ENCODE data around the gene TMEM72. TPM values are rescaled to one million over a fixed set of nuclear protein-coding genes. Genes with fewer than 3 reads are reported as not detected.

The TMEM72 gene
- total RNA-seq, 4 donors from 2014 or later, result not detected

DNA sequence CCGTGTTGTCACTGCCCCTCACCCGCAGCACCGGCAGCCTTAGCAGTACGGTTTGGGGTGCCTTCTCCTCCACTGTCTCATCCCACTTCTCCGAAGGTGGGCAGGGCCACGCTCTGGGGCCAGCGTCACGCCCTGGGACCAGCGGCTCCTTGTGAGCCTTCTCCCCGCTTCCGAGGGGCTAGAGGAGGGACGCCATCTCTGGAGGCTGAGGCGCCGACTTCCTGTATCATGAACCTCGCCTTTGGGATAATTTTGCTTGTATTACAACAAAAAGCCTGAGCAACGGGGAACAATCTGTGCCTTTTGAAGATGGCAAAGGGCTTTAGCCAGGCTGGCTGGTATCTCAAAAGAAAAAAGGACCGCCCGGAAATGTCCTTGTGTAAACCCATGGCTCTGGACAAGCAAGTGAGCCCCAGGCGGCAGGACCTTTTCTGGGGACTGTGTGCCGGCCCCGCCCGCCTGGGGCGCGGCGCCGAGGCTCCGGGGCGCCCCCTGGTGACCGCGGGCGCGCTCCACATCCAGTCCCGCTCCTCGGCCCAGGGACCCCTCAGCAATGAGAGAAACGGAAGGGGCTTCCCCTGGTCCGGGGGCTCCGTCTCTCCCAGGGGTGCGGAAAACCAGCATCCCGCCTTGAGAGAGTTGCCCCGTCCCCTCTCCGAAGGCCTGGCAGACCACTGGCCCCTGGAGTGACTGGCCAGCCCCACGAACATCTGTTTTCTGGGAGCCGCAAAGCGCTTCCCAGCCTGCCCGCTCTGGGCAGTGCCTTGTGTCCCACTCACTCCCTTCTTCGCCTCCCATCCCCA, 63.7 kb downstream of the TMEM72 start:
- H3K4me1 ChIP-seq, result peaks cover 66 to 83% of the 10 kb centered on the region in 2 donors

DNA sequence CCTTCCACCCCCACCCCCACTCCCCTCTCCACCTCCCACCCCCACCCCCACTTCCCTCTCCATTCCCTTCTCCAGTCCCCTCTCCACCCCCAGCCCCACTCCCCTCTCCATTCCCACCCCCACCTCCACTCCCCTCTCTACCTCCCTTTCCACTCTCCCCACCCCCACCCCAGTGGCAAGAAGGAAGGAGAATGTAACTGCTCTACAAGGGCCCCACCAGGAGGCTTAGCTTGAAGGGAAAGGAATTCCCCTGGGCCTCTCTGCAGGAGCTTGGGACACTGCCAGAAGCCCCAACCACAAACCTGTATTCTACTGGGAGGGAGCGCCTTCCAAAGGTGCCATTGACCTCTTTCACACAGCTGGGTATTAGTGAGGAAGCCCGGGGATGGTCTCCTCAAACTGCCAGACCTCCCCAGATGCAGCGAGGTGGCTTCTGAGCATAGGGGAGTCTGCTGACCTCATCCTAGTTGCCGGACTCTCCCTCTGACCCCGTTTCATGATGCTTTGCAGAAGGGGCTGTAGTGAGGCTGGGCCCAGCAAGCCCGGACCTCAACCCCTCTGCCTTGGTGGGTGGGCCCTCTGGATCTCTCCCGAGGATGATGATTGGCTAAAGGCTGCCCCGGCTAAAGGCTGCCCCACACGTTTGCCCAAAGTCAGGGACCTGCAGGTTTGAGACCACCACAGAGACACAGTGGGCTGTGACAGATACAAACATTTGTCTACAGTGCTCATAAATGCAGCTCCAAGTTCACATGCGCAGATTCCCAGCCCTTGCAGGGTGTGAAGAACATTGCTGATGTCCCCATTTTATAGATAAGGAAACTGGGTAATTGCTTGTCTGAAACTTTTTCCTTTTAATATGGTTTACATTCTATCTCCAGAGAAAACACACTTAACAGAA, 64.5 kb downstream of the TMEM72 start:
- Histone ChIP-seq H3K4me1 (peaks cover 70 to 89% of the 10 kb centered on the region in 2 donors), H3K36me3 (peaks cover 45 to 46% of the 10 kb centered on the region in 2 donors), H3K27me3 (no peaks in the 10 kb centered on the region), H3K4me3 (replicated peaks in 1 of 3) (peak overlapping the region in 1 of 3 donors; percentile 65), H3K27ac (peak overlapping the region; percentile 59 to 97 (median 95)), H3K9me3 (no peaks in the 10 kb centered on the region)
- TF ChIP-seq, protein P1, sequence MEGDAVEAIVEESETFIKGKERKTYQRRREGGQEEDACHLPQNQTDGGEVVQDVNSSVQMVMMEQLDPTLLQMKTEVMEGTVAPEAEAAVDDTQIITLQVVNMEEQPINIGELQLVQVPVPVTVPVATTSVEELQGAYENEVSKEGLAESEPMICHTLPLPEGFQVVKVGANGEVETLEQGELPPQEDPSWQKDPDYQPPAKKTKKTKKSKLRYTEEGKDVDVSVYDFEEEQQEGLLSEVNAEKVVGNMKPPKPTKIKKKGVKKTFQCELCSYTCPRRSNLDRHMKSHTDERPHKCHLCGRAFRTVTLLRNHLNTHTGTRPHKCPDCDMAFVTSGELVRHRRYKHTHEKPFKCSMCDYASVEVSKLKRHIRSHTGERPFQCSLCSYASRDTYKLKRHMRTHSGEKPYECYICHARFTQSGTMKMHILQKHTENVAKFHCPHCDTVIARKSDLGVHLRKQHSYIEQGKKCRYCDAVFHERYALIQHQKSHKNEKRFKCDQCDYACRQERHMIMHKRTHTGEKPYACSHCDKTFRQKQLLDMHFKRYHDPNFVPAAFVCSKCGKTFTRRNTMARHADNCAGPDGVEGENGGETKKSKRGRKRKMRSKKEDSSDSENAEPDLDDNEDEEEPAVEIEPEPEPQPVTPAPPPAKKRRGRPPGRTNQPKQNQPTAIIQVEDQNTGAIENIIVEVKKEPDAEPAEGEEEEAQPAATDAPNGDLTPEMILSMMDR (IDR thresholded peaks at IDR 0.05), result no peak
- no peak for TF ChIP-seq POLR2A (IDR thresholded peaks at IDR 0.05)
- peak; percentile 64 to 78 for DNase-seq
- WGBS, 2 donors, result 39 to 46% methylated on average over 6 to 10 of the region's 10 CpGs
- intact Hi-C loops (cut with DNase I), result loop anchor here (2.0 kb wide), 1 partner anchor 41 kb away; no protein-coding TSS in a partner anchor

More for the DNA sequence above, 63.7 kb downstream of the TMEM72 start:
- H3K9me3 ChIP-seq, result no peaks in the 10 kb centered on the region
- peaks cover 51 to 54% of the 10 kb centered on the region in 2 donors for H3K36me3 ChIP-seq
- TF ChIP-seq POLR2A (IDR thresholded peaks at IDR 0.05), result peak in 1 of 2 donors; percentile 35
- TF ChIP-seq, protein P1 (IDR thresholded peaks at IDR 0.05), result peak; percentile 60 to 98 (median 90)
- peak; percentile 72 to 77 for DNase-seq
- no peaks in the 10 kb centered on the region for H3K27me3 ChIP-seq
- H3K27ac ChIP-seq, result peak overlapping the region; percentile 79 to 97 (median 95)
- 10 to 16% methylated on average over 37 to 39 of the region's 46 CpGs for WGBS, 2 donors
- intact Hi-C loops (cut with DNase I), result loop anchor here (2.0 kb wide), 1 partner anchor 40 kb away; no protein-coding TSS in a partner anchor
- peak overlapping the region in 1 of 3 donors; percentile 65 for H3K4me3 ChIP-seq (replicated peaks in 1 of 3)

DNA sequence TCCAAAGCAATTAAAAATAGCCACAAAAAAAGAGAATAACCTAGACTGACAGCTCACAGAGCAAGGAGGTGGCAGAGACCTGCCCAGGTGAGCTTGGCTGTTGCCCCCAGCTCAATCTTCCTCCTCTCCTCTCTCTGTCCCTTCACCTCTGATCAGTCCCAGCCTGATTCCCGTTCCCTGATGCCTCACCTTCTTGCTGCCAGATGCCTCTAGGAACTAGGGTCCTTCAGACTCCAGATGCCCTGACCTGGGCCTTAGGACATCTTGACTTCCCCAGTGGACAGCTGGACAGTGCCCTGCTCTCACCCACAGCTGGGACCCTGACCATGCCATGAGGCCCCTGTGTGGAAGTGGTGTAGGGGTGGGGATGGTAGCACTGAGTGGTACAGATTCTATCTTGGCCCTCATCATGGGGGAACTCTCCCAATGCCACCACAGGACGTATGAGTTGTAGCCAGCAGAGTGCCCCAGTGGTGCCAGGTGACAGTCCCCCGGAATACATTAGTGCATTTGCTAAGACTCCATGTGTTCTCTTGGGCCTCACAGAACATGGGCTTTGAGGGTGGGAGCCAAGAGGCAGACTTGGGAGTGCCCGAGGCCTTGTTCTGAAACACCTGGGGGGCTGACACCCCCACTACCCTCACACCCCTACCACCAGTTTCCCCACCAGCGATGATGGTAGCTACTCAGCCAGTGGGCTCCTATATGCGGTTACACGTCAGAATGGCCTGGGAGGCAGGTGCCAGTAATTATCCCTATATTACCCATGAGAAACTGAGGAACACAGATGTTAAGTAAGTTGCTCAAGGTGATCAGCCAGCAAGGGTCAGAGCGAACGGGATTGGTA, 65.4 kb downstream of the TMEM72 start:
- no peak for TF ChIP-seq POLR2A (IDR thresholded peaks at IDR 0.05)
- TF ChIP-seq, protein P1 (IDR thresholded peaks at IDR 0.05), result no peak
- Histone ChIP-seq H3K4me3 (replicated peaks in 1 of 3) (peak overlapping the region in 1 of 3 donors; percentile 65), H3K36me3 (peaks cover 36 to 37% of the 10 kb centered on the region in 2 donors), H3K27me3 (no peaks in the 10 kb centered on the region), H3K27ac (peak overlapping the region; percentile 59 to 97 (median 95)), H3K9me3 (no peaks in the 10 kb centered on the region), H3K4me1 (peaks cover 70 to 98% of the 10 kb centered on the region in 2 donors)
- WGBS, 2 donors, result 73 to 82% methylated on average over 8 to 9 of the region's 9 CpGs
- peak in 1 of 2 donors; percentile 12 for DNase-seq
- intact Hi-C loops (cut with DNase I), result no loop called here

DNA sequence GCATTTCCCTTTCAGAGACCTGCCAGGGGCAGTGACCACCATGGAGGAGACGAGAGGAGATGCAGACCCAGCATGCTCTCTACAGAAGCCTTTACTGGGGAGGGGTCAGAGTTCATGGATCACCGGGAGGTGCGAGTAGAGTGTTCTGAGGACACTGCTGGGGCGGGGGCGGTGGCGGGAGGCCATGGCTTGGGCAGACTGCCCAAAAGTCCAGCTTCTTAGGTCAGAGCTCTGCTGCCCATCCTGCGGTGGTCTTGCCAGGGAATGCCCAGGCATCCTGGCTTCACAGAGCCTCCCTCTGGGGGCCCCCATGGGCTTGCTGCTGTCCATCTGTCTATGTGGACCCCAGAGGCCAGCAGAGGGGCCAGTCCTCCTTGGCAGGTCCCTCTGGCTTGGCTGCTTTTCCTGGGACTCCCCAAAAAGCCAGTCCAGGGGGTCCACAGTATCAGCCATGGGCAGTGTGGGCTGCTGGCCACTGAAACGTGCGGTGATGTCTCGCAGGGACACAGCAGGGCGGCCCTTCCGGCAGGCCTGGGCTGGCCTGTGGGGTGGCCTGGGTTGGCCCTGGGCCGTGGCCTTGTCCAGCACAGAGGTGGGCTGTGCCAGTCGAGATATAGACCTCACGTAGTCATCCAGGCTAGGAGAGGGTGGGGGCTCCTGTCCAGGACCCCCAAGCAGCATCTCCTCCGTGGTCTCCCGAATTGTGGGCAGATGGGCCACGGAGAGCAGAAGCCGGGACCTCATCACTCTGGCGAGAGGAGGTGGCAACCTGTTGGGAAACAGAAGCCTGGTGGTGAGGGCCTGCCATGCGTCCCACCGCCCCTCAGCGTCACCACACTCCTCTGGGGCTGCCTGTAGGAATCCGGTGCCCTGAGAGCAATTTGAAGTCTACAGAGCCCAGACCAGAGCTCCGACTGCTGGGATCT, 66.4 kb downstream of the TMEM72 start:
- Histone ChIP-seq H3K27me3 (no peaks in the 10 kb centered on the region), H3K27ac (peak overlapping the region; percentile 59 to 97 (median 95)), H3K36me3 (peaks cover 34 to 35% of the 10 kb centered on the region in 2 donors), H3K4me1 (peaks cover 68 to 96% of the 10 kb centered on the region in 2 donors), H3K9me3 (no peaks in the 10 kb centered on the region), H3K4me3 (replicated peaks in 1 of 3) (peak overlapping the region; percentile 3 to 65 (median 12))
- no peak for TF ChIP-seq POLR2A (IDR thresholded peaks at IDR 0.05)
- TF ChIP-seq, protein P1 (IDR thresholded peaks at IDR 0.05), result no peak
- 65 to 79% methylated on average over 6 to 13 of the region's 25 CpGs for WGBS, 2 donors
- DNase-seq, result peak in 1 of 2 donors; percentile 14
- intact Hi-C loops (cut with DNase I), result no loop called here

All from thyroid gland (tissue), 4 donors.